Kidney (tissue), 14 donors: ENCODE measurements around the gene SKAP2. TPM values are rescaled to one million over a fixed set of nuclear protein-coding genes. Genes with fewer than 3 reads are reported as not detected.

Experiments
- DNase-seq, 5 donors: peaks; one replicate each; pipeline ENCODE4 v3.0.0-alpha.2; 2013 to 2020
- FAIRE-seq: peaks from 2 replicates; lab custom pipeline; 2012; peaks lifted over from hg19 to GRCh38; lab: Jason Lieb, UNC
- H3K27ac ChIP-seq, 2 donors: one replicate each; pipeline ENCODE4 v1.7.0; 2013; ENCODE audit warnings: low read depth in 2 of 2, low read length in 2 of 2, inconsistent platforms in 1 of 2
- H3K27me3 ChIP-seq: one replicate; pipeline ENCODE4 v1.7.1; 2013; ENCODE audit warnings: low read length, inconsistent platforms; ENCODE audit not compliant: control insufficient read depth, insufficient read depth
- H3K36me3 ChIP-seq, 3 donors: one replicate each; pipeline versions ENCODE4 v1.7.0 to v1.7.1; 2013; ENCODE audit warnings: low read length in 3 of 3, control low read depth in 1 of 3, inconsistent platforms in 1 of 3; ENCODE audit not compliant: insufficient read depth in 3 of 3, control insufficient read depth in 2 of 3
- H3K4me1 ChIP-seq, 3 donors: one replicate each; pipeline versions ENCODE4 v1.7.0 to v1.7.1; 2013; ENCODE audit warnings: low read length in 3 of 3, inconsistent platforms in 1 of 3, low read depth in 1 of 3; ENCODE audit not compliant: control insufficient read depth in 2 of 3, insufficient read depth in 2 of 3
- H3K4me3 ChIP-seq, 3 donors: one replicate each; pipeline versions ENCODE4 v1.7.0 to v1.8.1; 2013; ENCODE audit warnings: low read length in 3 of 3, control low read depth in 1 of 3, inconsistent platforms in 1 of 3
- H3K9ac ChIP-seq, 3 donors: one replicate each; pipeline versions ENCODE4 v1.7.0 to v1.7.1; 2013; ENCODE audit warnings: low read length in 3 of 3, control low read depth in 1 of 3, inconsistent platforms in 1 of 3
- H3K9me3 ChIP-seq, 3 donors: one replicate each; pipeline versions ENCODE4 v1.7.0 to v1.7.1; 2013; ENCODE audit warnings: low read length in 3 of 3, control low read depth in 1 of 3, inconsistent platforms in 1 of 3; ENCODE audit not compliant: control insufficient read depth in 2 of 3, insufficient read depth in 1 of 3
- CTCF ChIP-seq: IDR thresholded peaks from 3 replicates; pipeline ENCODE4 v1.5.1; 2012; ENCODE audit warnings: mild to moderate bottlenecking, moderate library complexity, borderline replicate concordance; ENCODE audit not compliant: insufficient read depth; ENCODE audit errors: extremely low read depth
- intact Hi-C: fragments of 100-400 bp; cut with DNase I; formaldehyde crosslinking; loops from one replicate; pipeline ENCODE4 v1.11.1; 2022
- polyA plus RNA-seq: library from polyadenylated mRNA; stranded (reverse); fragments of 350-450 nt; fragmentation: Illumina TruSeq; extraction: RNeasy Lipid Tissue Mini Kit (QIAGEN cat#74804); gene quantifications from one replicate; pipeline ENCODE4 v1.2.3, GENCODE V29; 2014; ENCODE audit warnings: low read depth, low replicate concordance; ENCODE audit not compliant: insufficient read depth
- total RNA-seq: library from RNA; stranded (reverse); fragmentation: NEBNext Ultra II Directional; extraction: Animal tissue kit (Norgen Biotek cat#: 25700); gene quantifications from one replicate; pipeline ENCODE4 v1.2.1, GENCODE V29; 2021
- donor health status: control.
- donor health status: control.
- donor health status: control.
- donor health status: control.
- donor health status: control.
- donor health status: DM: yes; HTN: yes; CAD: no.
- donor health status: Normal renal cell carcinoma (clear cell type).

Gene SKAP2
- total and polyA plus RNA-seq, 2 donors from 2014 or later = 20.0 to 75.8 TPM

- Histone ChIP-seq H3K9me3 (no peaks in the 10 kb centered on the region), H3K4me3 (no peak overlapping the region), H3K4me1 (no peaks in the 10 kb centered on the region), H3K27me3 (no peaks in the 10 kb centered on the region), H3K27ac (no peak overlapping the region), H3K9ac (no peak overlapping the region), H3K36me3 (no peaks in the 10 kb centered on the region)
- no peak for DNase-seq
- intact Hi-C loops = no loop called here
- no peak for TF ChIP-seq CTCF
- FAIRE-seq = no peak
These were observed 103.9 kb downstream of the SKAP2 start for GRCh38 chr7:26760501-26760900.

DNA sequence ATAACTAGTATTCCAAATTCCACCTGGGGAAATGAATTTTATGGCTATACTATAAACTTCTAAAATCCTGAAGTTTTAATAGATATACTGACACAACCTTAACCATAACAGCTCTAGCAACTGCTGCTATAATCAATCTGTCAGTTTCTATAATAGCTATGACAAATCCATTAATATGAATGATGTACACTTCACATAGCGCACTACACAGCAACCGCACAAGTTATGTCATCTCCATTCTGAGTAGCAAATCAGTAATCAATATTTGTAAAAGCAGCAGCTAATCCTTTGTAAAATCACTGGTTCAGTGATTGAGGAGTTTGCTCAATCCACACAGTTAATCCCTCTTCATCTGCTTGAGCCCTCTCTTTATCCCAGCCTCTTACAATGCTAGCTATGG is 105.3 kb downstream of the SKAP2 start:
- Histone ChIP-seq H3K9me3 (no peaks in the 10 kb centered on the region), H3K27me3 (no peaks in the 10 kb centered on the region), H3K27ac (no peak overlapping the region), H3K9ac (no peak overlapping the region), H3K4me3 (no peak overlapping the region), H3K4me1 (no peaks in the 10 kb centered on the region), H3K36me3 (no peaks in the 10 kb centered on the region)
- DNase-seq (no peak), FAIRE-seq (no peak)
- TF ChIP-seq CTCF = no peak
- intact Hi-C loops = no loop called here

- FAIRE-seq (no peak), DNase-seq (peak in 2 of 5 donors; percentile 22 to 28)
- H3K4me1 ChIP-seq = no peaks in the 10 kb centered on the region
- no peaks in the 10 kb centered on the region for H3K27me3 ChIP-seq
- H3K27ac ChIP-seq = no peak overlapping the region
- no peaks in the 10 kb centered on the region for H3K9me3 ChIP-seq
- H3K36me3 ChIP-seq = no peaks in the 10 kb centered on the region
- intact Hi-C loops = no loop called here
- TF ChIP-seq CTCF = no peak
- no peak overlapping the region for H3K4me3 ChIP-seq
- no peak overlapping the region for H3K9ac ChIP-seq
These were observed 121.2 kb downstream of the SKAP2 start for GRCh38 chr7:26743205-26743604.

DNA sequence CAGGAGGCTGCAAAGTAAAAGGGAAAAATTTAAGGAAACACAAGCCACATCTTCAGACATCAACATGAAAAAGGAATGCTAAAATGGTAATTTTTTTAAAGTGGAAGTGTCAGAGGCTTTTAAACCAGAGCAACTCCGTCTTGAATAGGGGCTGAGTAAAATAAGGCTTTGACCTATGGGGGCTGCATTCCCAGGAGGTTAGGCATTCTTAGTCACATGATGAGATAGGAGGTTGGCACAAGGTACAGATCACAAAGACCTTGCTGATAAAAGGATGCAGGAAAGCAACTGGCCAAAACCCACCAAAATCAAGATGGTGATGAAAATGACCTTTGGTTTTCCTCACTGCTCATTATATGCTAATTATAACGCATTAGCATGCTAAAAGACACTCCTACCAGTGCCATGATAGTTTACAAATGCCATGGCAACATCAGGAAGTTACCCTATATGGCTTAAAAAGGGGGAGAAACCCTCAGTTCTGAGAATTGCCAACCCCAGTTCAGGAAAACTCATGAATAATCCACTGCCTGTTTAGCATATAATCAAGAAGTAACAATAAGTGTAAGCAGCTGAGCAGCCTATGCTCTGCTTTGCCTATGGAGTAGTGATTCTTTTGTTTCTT is 128.3 kb downstream of the SKAP2 start:
- no peaks in the 10 kb centered on the region for H3K27me3 ChIP-seq
- no peak for TF ChIP-seq CTCF
- H3K36me3 ChIP-seq = no peaks in the 10 kb centered on the region
- no peak for DNase-seq
- H3K9me3 ChIP-seq = no peaks in the 10 kb centered on the region
- no peak for FAIRE-seq
- no peak overlapping the region for H3K27ac ChIP-seq
- intact Hi-C loops = no loop called here
- H3K4me3 ChIP-seq = no peak overlapping the region
- H3K4me1 ChIP-seq = no peaks in the 10 kb centered on the region
- no peak overlapping the region for H3K9ac ChIP-seq
